PC-3 (cell line): ENCODE data around the gene EIF4E2. TPM values are rescaled to one million over a fixed set of nuclear protein-coding genes. Genes with fewer than 3 reads are reported as not detected.

Experiments
- ATAC-seq: fragments of 200-7000 bp; cut with Tn5 transposase; 2 replicates; pipeline ENCODE4 v1.9.1; 2020; ENCODE audit warnings: mild to moderate bottlenecking, moderate library complexity
- BruUV-seq: library from RNA; stranded (reverse); fragments of 400-500 nt; replicated peaks from 2 replicates; lab custom pipeline; 2021; lab: Mats Ljungman, UMichigan
- CTCF ChIA-PET: fragments of 300-600 bp; sonication (Branson Sonifier 250); formaldehyde crosslinking; loops from one replicate; lab custom pipeline; 2022; ENCODE audit warnings: antibody characterized with exemption; lab: Charles Lee
- POLR2A ChIA-PET: fragments of 300-600 bp; sonication (Branson Sonifier 250); formaldehyde crosslinking; loops from one replicate; lab custom pipeline; 2022; ENCODE audit warnings: antibody characterized with exemption; ENCODE audit not compliant: unreplicated experiment; lab: Charles Lee
- DNase-seq: peaks from one replicate; pipeline ENCODE4 v3.0.0-alpha.2; 2015
- H2AFZ ChIP-seq: fragments of 300-600 bp; sonication (generic); 2 replicates; pipeline ENCODE4 v1.6.0; 2016; ENCODE audit warnings: antibody characterized with exemption, low read length
- H3F3A ChIP-seq: fragments of 300-600 bp; sonication (generic); one replicate; pipeline ENCODE4 v1.6.0; 2017; ENCODE audit warnings: antibody characterized with exemption, low read length, control low read depth, mild to moderate bottlenecking; ENCODE audit not compliant: unreplicated experiment
- H3K27ac ChIP-seq: fragments of 300-600 bp; sonication (generic); 2 replicates; pipeline ENCODE4 v1.5.1; 2016; ENCODE audit warnings: mild to moderate bottlenecking, low read length
- H3K27me3 ChIP-seq: fragments of 300-600 bp; sonication (generic); 2 replicates; pipeline ENCODE4 v1.6.1; 2016; ENCODE audit warnings: low read length, mixed read lengths
- H3K36me3 ChIP-seq: fragments of 300-600 bp; sonication (generic); 2 replicates; pipeline ENCODE4 v1.6.1; 2016; ENCODE audit warnings: low read depth, mixed run types, low read length, mixed read lengths
- H3K4me1 ChIP-seq: fragments of 300-600 bp; sonication (generic); 2 replicates; pipeline ENCODE4 v1.5.1; 2016; ENCODE audit warnings: low read length; ENCODE audit not compliant: insufficient read depth
- H3K4me2 ChIP-seq: fragments of 300-600 bp; sonication (generic); 2 replicates; pipeline ENCODE4 v1.6.0; 2016; ENCODE audit warnings: low read length
- H3K4me3 ChIP-seq: fragments of 300-600 bp; sonication (generic); 2 replicates; pipeline ENCODE4 v1.5.1; 2016; ENCODE audit warnings: mild to moderate bottlenecking, low read length, mixed read lengths
- H3K79me2 ChIP-seq: fragments of 300-600 bp; sonication (generic); 2 replicates; pipeline ENCODE4 v1.6.1; 2017; ENCODE audit warnings: low read length, mixed read lengths
- H3K9ac ChIP-seq: fragments of 300-600 bp; sonication (generic); 2 replicates; pipeline ENCODE4 v1.6.0; 2016; ENCODE audit warnings: mild to moderate bottlenecking, low read length
- H3K9me2 ChIP-seq: fragments of 300-600 bp; sonication (generic); replicated peaks from 2 replicates; pipeline ENCODE4 v1.6.1; 2016; ENCODE audit warnings: mixed run types, low read length, mixed read lengths
- H3K9me3 ChIP-seq: fragments of 300-600 bp; sonication (generic); 2 replicates; pipeline ENCODE4 v1.6.1; 2016; ENCODE audit warnings: low read length, mixed read lengths
- H4K20me1 ChIP-seq: fragments of 300-600 bp; sonication (generic); 2 replicates; pipeline ENCODE4 v1.6.1; 2016; ENCODE audit warnings: low read length, mixed read lengths
- CTCF ChIP-seq: fragments of 300-600 bp; sonication (generic); conservative IDR thresholded peaks from 2 replicates; pipeline ENCODE4 v1.5.1; 2017; ENCODE audit warnings: antibody characterized with exemption, low read depth, mild to moderate bottlenecking, low read length
- EZH2 ChIP-seq: fragments of 300-600 bp; sonication (generic); IDR thresholded peaks from one replicate; pipeline ENCODE4 v1.6.1; 2017; ENCODE audit warnings: antibody characterized with exemption, mild to moderate bottlenecking, low read length; ENCODE audit not compliant: unreplicated experiment
- EZH2phosphoT487 ChIP-seq: fragments of 300-600 bp; sonication (generic); IDR thresholded peaks from 2 replicates; pipeline ENCODE4 v1.6.1; 2018; ENCODE audit warnings: mild to moderate bottlenecking, antibody characterized with exemption, low read length, borderline replicate concordance
- intact Hi-C: fragments of 100-400 bp; cut with micrococcal nuclease; formaldehyde crosslinking; loops from 2 replicates; pipeline ENCODE4 v1.9.0; 2023
- total RNA-seq: library from RNA; depleted of rRNA; stranded (reverse); fragments of >200 nt; gene quantifications from 2 replicates; pipeline ENCODE4 v1.2.3, GENCODE V29; 2014

Gene EIF4E2
- total RNA-seq, 1 experiment from 2014 or later = 55.1 TPM

GRCh38 chr2:232533944-232534710 lies 16.4 kb upstream of the EIF4E2 start:
- TF ChIP-seq EZH2phosphoT487 = no peak
- no peak for TF ChIP-seq CTCF
- no peak for TF ChIP-seq EZH2
- H4K20me1 ChIP-seq = no peaks in the 10 kb centered on the region
- no peak overlapping the region for H3K4me2 ChIP-seq
- no peaks in the 10 kb centered on the region for H3K9me2 ChIP-seq
- no peaks in the 10 kb centered on the region for H3K9me3 ChIP-seq
- H3K4me1 ChIP-seq = no peaks in the 10 kb centered on the region
- H3K36me3 ChIP-seq = no peaks in the 10 kb centered on the region
- ChIA-PET CTCF (no interaction called here), POLR2A (no interaction called here)
- no peaks in the 10 kb centered on the region for H3F3A ChIP-seq
- BruUV-seq = no TSS peak
- no peaks in the 10 kb centered on the region for H3K79me2 ChIP-seq
- no peak overlapping the region for H3K9ac ChIP-seq
- no peaks in the 10 kb centered on the region for H3K27me3 ChIP-seq
- H3K27ac ChIP-seq = no peak overlapping the region
- no peak for DNase-seq
- ATAC-seq = no peak; the same call in 1 of the 2 replicates
- H3K4me3 ChIP-seq = no peak overlapping the region
- intact Hi-C loops = no loop called here
- H2AFZ ChIP-seq = no peak overlapping the region

GRCh38 chr2:232534940-232535651 lies 15.4 kb upstream of the EIF4E2 start:
- no peaks in the 10 kb centered on the region for H3K27me3 ChIP-seq
- H3K27ac ChIP-seq = no peak overlapping the region
- ATAC-seq (no peak), DNase-seq (no peak)
- no peaks in the 10 kb centered on the region for H3K9me2 ChIP-seq
- H3K4me1 ChIP-seq = no peaks in the 10 kb centered on the region
- no peak overlapping the region for H3K4me2 ChIP-seq
- no peaks in the 10 kb centered on the region for H3K36me3 ChIP-seq
- TF ChIP-seq EZH2phosphoT487 (no peak), EZH2 (no peak), CTCF (no peak)
- H3K9me3 ChIP-seq = no peaks in the 10 kb centered on the region
- no peak overlapping the region for H2AFZ ChIP-seq
- no peak overlapping the region for H3K4me3 ChIP-seq
- POLR2A ChIA-PET = no interaction called here
- H3K79me2 ChIP-seq = no peaks in the 10 kb centered on the region
- no peaks in the 10 kb centered on the region for H4K20me1 ChIP-seq
- no TSS peak for BruUV-seq
- H3K9ac ChIP-seq = no peak overlapping the region
- CTCF ChIA-PET = no interaction called here
- intact Hi-C loops = no loop called here
- no peaks in the 10 kb centered on the region for H3F3A ChIP-seq
